GM20431 (cell line): ENCODE data around the gene MX1.
"Not testable (repeated sequence)": the region's sequence is repeated elsewhere in the genome, so short reads cannot be mapped to it uniquely, and the experiment has no call there.

Experiments
- in situ Hi-C: fragments of 300-500 bp; cut with MseI, MboI; formaldehyde crosslinking; loops from one replicate; pipeline ENCODE4 v1.15.0; 2020; ENCODE audit warnings: low sequenced_read_pairs; ENCODE audit not compliant: unreplicated experiment

Gene MX1

GRCh38 chr21:41405321-41405720 is 20.7 kb upstream of the MX1 start:
- in situ Hi-C loops, result no loop called here

DNA sequence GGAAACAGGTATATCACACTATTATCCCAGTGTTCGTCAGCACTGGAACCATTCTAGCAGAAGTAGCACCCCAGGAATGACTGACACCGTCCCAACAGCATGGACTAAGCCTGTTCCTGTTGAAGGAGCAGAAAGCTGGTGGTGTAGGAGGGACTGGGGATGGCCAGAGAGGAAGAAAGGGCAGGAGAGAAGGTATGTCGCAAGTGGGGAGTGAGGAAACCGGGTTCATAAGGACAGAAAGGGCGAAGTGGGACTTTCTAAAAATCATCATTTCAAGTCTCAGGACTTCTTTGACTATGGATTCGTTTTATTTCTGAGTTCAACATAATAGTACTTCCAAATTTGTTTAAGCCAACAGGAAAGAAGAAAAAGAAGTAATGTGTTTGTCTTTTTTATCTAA is 19.7 kb upstream of the MX1 start:
- in situ Hi-C loops, result no loop called here

- in situ Hi-C loops, result no loop called here
Observed at GRCh38 chr21:41407541-41408460, 18.2 kb upstream of the MX1 start.

- in situ Hi-C loops, result loop anchor here (10.0 kb wide), 1 partner anchor 56 kb away; no protein-coding TSS in a partner anchor
Observed at GRCh38 chr21:41410361-41410760, 15.7 kb upstream of the MX1 start.

DNA sequence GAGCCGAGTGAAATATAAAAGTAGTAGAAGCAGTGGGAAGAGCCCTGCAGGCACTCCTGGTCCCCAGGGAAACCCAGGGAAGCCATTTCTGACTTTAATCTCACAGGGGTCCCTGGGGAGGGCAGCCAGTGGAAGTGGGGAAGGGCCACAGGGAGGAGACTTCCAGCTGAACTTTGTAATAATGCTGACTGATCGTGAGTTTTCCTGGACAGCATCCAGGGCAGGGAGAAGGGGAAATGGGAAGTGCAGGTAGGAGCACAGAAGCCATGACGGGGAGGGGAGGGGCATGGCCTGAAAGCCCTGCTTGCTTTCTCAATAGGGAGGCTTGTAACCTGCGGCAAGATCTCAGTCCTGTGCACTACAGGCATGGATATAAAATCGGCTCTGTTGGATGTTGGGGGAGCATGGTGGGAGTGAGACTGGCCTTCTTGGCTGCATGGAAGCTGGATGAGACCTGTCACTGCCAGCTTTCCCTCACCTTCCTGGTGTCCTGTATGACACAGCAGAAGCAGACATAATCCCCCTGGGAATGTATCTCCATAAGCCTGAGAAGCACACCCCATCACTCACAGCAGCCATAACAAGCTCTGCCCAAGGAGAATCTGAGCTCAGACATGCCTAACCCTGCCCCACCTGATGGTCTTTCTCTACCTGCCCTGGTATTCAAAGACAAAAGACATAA is 15.1 kb upstream of the MX1 start:
- in situ Hi-C loops, result loop anchor here (10.0 kb wide), 1 partner anchor 56 kb away; no protein-coding TSS in a partner anchor

DNA sequence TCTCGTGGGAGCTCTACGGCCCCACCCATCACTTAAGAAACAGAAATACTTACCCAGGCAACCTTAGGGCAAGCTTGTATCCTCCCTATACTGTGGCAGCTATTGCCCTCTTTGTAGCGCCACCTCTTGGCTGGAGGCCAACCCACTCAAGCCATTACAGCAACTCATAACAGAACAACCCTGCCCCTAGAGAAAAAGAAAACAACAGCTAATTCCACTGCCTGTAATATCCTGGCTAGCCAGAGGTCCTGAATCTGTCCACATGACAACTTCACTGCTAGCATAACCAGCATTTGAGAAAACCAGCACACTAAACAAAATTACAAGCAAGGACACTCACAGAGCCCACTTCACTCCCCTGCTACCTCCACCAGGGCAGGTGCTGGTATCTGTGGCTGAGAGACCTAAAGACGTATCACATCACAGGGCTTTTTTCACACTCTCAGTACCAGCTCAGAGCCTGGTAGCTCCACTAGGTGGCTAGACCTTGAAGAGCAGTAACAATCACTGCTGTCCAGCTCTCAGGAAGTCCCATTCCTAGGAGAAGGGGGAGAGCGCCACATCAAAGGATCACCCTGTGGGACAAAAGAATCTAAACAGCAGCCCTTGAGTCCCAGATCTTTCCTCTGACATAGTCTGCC is 14.5 kb upstream of the MX1 start:
- in situ Hi-C loops, result loop anchor here (10.0 kb wide), 1 partner anchor 57 kb away; no protein-coding TSS in a partner anchor

- in situ Hi-C loops, result loop anchor here (10.0 kb wide), 1 partner anchor 63 kb away; no protein-coding TSS in a partner anchor
Observed at GRCh38 chr21:41417505-41417904, 8.5 kb upstream of the MX1 start.

- in situ Hi-C loops, result loop anchor here (10.0 kb wide), 1 partner anchor 64 kb away; no protein-coding TSS in a partner anchor
Observed at GRCh38 chr21:41418393-41418792, 7.6 kb upstream of the MX1 start.

- in situ Hi-C loops, result loop anchor here (10.0 kb wide), 1 partner anchor 64 kb away; no protein-coding TSS in a partner anchor
Observed at GRCh38 chr21:41418956-41419680, 6.9 kb upstream of the MX1 start.

DNA sequence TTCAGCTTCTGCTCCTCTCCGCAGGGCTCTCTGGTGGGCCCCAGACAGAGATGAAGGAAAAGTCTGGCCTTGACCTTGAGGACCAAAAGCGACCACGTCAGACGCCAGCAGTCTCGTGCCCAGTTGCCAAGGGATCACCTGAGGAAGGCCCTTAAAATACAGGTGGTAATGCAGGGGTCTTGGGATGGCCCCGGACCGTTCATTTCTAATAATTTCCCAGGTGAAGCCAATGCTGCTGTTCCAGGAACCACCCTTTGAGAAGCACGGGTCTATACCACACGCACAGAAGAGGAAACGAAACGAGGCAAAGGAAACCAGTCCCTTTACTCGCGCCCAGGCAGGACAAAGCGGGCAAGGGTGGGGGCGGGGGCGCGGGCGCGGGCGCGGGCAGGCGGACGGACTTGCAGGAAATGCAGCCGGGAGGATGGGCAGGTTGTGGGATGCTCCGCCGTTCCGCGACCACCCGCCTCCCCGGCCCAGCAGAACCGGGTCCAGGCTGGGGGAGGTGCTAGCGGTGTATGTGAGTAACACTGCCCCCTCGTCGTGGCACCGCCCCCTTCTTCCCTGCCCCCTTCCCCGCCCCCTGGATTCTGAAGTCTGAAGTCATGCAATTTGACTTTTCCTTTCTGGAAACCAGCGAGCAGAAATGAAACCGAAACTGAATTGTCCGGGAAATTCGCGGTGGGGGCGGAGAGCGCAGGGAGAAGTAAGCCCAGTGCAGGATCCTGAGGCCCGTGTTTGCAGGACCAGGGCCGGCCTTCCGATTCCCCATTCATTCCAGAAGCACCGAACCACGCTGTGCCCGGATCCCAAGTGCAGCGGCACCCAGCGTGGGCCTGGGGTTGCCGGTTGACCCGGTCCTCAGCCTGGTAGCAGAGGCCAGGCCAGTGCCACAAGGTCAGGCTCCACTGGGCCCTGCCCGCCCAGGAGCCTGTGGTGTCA is 5.8 kb upstream of the MX1 start:
- in situ Hi-C loops, result loop anchor here (10.0 kb wide), 1 partner anchor 65 kb away; no protein-coding TSS in a partner anchor

DNA sequence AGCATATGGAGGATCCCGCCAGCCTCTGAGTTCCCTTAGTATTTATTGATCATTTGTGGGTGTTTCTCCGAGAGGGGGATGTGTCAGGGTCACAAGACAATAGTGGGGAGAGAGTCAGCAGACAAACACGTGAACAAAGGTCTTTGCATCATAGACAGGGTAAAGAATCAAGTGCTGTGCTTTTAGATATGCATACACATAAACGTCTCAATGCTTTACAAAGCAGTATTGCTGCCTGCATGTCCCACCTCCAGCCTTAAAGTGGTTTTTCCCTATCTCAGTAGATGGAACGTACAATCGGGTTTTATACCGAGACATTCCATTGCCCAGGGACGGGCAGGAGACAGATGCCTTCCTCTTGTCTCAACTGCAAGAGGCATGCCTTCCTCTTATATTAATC is 5.0 kb upstream of the MX1 start:
- in situ Hi-C loops, result not testable (repeated sequence)

DNA sequence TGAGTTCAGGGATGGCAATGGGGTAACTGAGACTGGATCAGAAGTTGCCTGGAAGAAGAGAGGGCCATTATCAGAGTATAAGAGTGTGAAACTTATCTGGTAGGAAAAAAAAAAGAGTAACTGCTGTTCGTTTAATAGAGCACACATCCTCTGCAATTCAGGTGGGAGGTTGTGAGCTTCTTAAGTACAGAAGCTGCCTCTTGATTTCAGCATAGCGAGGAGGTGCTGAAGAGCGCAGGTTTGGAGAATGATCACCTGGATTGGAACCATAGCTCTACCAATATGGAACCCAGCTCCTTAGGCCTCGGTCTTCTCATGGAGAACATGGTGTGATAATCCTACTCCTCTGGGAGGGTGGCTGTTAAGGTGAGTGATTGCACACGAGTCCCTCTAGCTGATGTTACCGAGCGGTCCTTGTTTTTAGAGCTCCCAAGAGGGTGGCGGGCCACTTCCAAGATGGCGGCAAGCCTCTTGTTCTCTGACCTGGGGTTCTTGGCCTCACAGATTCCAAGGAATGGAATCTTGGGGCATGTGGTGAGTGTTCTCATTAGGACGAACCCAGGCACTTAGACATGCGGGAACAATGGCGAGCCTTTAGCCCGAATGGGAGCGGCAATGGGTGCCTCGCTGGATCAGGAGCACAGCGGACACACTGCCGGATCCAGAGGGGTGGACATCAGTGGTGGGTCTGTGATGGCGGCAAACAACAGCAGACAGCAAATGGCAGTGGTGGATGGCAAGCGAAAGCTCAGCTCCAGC is 3.3 kb upstream of the MX1 start:
- in situ Hi-C loops, result no loop called here

DNA sequence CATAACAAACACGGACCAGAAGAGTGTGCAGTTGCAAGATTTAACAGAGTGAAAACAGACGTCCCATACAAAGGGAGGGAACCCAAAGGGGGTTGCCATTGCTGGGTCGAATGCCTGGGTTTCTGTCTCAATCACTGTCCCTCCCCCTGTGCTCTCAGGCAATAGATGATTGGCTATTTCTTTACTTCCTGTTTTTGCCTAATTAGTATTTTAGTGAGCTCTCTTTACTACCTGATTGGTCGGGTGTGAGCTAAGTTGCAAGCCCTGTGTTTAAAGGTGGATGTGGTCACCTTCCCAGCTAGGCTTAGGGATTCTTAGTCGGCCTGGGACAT is 2.8 kb upstream of the MX1 start:
- in situ Hi-C loops, result not testable (repeated sequence)

DNA sequence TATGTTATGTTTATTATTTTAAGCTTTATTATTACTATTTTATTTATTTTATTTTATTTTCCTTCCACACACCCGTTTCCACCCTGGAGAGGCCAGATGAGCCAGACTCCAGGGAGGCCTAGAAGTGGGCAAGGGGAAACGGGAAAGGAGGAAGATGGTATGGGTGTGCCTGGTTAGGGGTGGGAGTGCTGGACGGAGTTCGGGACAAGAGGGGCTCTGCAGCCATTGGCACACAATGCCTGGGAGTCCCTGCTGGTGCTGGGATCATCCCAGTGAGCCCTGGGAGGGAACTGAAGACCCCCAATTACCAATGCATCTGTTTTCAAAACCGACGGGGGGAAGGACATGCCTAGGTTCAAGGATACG is 468 bp upstream of the MX1 start:
- in situ Hi-C loops, result no loop called here

GRCh38 chr21:41426676-41427404 is 801 bp downstream of the MX1 start:
- in situ Hi-C loops, result no loop called here

GRCh38 chr21:41427556-41427955 is 1.5 kb downstream of the MX1 start:
- in situ Hi-C loops, result no loop called here

DNA sequence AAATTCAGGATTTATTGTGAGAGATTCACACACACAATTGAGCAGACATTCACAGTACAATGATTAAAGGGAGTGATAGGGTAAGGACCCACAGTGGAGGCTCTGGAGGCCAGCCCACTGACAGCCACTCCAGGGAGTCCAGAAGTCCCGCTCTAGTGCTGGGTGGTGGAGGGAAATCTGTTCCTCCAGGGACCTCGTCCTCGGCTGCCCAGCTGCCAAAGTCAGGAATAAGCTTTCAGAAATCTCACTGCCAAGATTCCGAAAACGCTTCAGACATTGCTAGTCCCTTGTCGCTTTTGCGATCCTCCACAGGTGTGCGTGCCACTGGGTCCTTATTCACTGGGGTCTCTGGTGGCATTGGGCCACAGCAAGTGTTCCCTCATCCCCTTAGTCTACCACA is 2.3 kb downstream of the MX1 start:
- in situ Hi-C loops, result no loop called here

DNA sequence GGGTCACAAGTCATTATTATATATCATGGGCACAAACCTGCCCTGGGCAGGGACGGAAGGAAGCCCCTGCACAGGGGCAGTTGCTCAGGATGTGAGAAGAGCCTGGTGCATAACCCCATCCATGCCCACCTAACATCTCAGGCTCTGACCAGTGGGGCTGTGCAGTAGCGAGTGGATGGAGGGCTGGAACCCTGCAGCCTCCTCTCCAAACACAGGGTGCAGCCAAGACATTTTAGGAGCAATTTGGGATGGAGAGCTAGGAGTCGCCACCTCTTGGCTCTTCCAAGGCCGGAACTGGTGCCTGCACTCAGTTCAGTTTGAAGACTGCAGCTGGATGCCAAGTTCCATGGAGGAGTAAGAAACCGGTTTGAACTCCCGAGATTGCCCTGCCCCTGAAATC is 2.8 kb downstream of the MX1 start:
- in situ Hi-C loops, result no loop called here
